Stomach (tissue), 4 donors: ENCODE data around the gene KPNA3.

Experiments
- EP300 ChIP-seq: sonication (generic); formaldehyde crosslinking; IDR thresholded peaks from one replicate; pipeline ENCODE4 v1.6.1; 2017; ENCODE audit warnings: antibody characterized with exemption
- POLR2A ChIP-seq, 4 donors: fragments of 450-650 bp; IDR thresholded peaks; one replicate each; pipeline ENCODE4 v1.6.1; 2016; ENCODE audit warnings: antibody characterized with exemption in 4 of 4, control low read depth in 2 of 4, mild to moderate bottlenecking in 1 of 4, moderate library complexity in 1 of 4
- POLR2AphosphoS5 ChIP-seq, 3 donors: sonication (generic); formaldehyde crosslinking; IDR thresholded peaks; one replicate each; pipeline ENCODE4 v1.6.1; 2016; ENCODE audit warnings: antibody characterized with exemption in 3 of 3
- TF ChIP-seq, protein P1 (sequence below), 7 experiments: fragments of 450-650 bp in 4 of 7; fragments of 200-600 bp in 3 of 7; sonication (generic) in 3 of 7; IDR thresholded peaks; one replicate each; pipeline ENCODE4 v1.5.1; 2016 to 2019; ENCODE audit warnings: antibody characterized with exemption in 7 of 7, control low read depth in 2 of 7, mild to moderate bottlenecking in 1 of 7

DNA sequence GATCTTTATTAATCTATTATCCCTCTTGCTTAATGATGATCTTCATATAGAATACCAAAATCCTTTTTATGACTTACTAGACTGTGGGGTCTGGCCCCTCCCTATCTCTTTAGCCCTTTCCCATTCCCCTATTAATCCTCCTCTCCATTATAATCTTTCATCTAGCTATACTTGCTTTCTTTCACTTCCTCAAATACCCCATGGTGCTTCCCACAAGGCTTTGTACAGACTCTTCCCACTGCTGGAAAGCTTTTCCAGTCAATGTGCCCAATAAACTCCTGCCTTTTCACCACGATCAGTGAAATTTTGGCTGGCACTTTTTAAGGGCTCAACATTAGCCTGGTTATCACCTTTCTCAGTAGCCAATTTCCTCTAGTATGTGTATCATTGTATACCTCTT lies 98.0 kb downstream of the KPNA3 start:
- no peak for TF ChIP-seq POLR2AphosphoS5 (IDR thresholded peaks at IDR 0.05)
- TF ChIP-seq, protein P1, sequence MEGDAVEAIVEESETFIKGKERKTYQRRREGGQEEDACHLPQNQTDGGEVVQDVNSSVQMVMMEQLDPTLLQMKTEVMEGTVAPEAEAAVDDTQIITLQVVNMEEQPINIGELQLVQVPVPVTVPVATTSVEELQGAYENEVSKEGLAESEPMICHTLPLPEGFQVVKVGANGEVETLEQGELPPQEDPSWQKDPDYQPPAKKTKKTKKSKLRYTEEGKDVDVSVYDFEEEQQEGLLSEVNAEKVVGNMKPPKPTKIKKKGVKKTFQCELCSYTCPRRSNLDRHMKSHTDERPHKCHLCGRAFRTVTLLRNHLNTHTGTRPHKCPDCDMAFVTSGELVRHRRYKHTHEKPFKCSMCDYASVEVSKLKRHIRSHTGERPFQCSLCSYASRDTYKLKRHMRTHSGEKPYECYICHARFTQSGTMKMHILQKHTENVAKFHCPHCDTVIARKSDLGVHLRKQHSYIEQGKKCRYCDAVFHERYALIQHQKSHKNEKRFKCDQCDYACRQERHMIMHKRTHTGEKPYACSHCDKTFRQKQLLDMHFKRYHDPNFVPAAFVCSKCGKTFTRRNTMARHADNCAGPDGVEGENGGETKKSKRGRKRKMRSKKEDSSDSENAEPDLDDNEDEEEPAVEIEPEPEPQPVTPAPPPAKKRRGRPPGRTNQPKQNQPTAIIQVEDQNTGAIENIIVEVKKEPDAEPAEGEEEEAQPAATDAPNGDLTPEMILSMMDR (IDR thresholded peaks at IDR 0.05), result no peak
- no peak for TF ChIP-seq POLR2A (IDR thresholded peaks at IDR 0.05)
- TF ChIP-seq EP300, result no peak
